Cardiac fibroblast (primary cell): ENCODE data around the gene SNRNP25.

Experiments
- DNase-seq, 2 donors: peaks; one replicate each; pipeline versions ENCODE4 v3.0.0 to v3.0.0-alpha.2; 2010; ENCODE audit warnings: low read depth in 2 of 2
- H3K4me3 ChIP-seq, 2 donors: replicated peaks in 1 of 2; 1 replicate in 1 of 2; 2 replicates in 1 of 2; pipeline ENCODE4 v1.5.1; 2011; ENCODE audit warnings: low read depth in 2 of 2, low read length in 2 of 2, mild to moderate bottlenecking in 2 of 2, moderate library complexity in 1 of 2
- TF ChIP-seq, protein P1 (sequence below): IDR thresholded peaks from one replicate; pipeline ENCODE4 v1.5.1; 2011; ENCODE audit warnings: low read depth, mild to moderate bottlenecking, low read length, inconsistent platforms

The SNRNP25 gene

DNA sequence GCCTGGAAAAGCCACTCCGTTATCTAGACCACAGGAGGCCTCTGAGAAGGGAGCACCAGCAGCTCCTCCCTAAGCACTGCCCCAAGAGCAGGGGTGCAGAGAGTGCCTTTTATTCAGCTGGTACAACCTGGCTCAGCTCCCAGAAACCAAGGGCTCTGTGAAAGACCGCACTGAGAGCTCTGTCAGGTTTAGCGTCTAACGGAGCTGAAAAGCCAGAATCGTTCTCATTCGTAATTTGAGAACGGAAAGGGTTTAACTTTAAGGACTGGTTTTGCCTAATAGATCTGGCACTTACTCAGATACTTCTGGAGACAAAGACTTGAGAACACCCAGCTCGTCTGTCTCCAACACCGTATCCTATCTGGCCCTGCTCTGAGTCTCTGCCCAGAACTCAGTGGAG is 37.9 kb downstream of the SNRNP25 start:
- TF ChIP-seq, protein P1, sequence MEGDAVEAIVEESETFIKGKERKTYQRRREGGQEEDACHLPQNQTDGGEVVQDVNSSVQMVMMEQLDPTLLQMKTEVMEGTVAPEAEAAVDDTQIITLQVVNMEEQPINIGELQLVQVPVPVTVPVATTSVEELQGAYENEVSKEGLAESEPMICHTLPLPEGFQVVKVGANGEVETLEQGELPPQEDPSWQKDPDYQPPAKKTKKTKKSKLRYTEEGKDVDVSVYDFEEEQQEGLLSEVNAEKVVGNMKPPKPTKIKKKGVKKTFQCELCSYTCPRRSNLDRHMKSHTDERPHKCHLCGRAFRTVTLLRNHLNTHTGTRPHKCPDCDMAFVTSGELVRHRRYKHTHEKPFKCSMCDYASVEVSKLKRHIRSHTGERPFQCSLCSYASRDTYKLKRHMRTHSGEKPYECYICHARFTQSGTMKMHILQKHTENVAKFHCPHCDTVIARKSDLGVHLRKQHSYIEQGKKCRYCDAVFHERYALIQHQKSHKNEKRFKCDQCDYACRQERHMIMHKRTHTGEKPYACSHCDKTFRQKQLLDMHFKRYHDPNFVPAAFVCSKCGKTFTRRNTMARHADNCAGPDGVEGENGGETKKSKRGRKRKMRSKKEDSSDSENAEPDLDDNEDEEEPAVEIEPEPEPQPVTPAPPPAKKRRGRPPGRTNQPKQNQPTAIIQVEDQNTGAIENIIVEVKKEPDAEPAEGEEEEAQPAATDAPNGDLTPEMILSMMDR, result no peak
- peak in 1 of 2 donors; percentile 72 for DNase-seq
- H3K4me3 ChIP-seq, result no peak overlapping the region

DNA sequence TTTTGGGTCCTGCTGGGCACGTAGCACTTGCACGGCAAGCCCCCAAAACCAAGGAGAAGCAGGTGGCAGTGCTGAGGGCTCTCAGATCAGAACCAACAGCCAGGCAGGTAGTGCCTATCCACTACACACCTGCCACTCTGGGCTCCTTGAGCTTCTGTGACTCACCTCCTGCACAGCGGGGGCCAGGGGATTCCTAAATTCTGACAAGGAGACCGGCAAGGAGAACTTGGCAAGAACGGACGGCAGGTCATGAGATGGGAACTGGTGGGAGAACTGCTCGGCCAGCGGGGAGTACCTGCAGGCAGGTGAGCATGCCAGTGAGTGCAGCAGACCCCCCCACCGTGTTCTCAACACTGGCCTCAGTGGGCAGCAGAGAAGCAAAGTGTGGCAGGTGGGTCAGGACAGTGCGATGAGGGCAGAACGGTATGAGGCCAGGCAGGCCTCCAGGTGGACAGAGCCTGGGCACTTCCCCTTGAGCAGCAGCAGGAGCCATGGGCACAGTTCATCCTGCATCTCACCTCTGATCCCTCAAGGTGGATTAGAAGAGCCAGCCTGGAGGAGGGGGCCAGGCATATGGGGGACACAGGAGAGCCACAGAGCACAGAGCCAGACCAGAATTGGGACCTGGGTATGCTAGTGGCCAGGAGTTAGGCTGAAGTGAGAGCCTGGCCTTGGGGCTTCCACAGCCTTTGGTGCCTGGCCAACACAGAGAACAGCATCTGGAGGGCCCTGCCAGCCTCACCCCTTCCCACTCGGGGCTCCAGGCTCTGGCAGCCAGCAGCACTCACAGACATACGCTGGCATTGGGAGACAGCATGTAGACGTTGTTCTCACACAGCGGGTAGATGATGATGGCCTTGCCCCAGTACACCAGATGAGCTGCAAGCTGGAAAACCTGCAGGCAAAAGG is 39.1 kb downstream of the SNRNP25 start:
- TF ChIP-seq, protein P1, result no peak
- no peak overlapping the region for H3K4me3 ChIP-seq
- DNase-seq, result no peak

DNA sequence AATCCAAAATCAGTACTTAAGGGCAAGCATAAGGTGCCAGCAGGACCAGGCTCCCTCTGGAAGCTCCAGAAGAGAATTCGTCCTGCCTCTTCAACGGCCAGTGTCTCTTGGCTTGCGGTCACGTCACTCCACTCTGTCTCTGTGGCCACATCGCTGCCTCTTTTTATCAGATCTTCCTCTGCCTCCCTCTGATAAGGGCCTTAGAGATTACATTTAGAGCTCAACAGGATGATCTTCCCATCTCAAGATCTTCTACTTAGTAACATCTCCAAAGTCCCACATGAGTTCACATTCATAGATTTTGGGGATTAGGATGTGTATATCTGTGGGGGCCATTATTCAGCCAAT is 41.3 kb downstream of the SNRNP25 start:
- no peak for DNase-seq
- no peak overlapping the region for H3K4me3 ChIP-seq
- TF ChIP-seq, protein P1, result no peak

DNA sequence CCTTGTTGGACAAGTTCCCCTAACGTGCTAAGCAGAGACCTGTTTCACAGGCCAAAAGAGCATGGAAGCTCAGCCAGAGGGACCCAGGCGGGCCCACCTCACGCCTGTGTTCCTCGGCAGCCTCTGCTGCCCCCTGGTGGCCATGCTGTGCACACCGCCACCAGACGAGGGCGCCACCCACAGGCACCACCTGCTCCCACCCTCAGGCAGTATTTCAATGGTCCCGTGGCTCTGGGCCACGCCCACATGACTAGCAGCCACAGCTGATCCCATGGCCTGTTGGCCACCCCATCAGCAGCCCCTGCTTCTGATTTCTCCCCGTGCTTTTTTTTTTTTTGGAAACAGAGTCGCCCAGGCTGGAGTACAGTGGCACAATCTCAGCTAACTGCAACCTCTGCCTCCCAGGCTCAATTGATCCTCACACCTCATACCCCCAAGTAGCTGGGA is 43.3 kb downstream of the SNRNP25 start:
- DNase-seq, result peak; percentile 89
- TF ChIP-seq, protein P1, result peak; percentile 99
- no peak overlapping the region for H3K4me3 ChIP-seq

DNA sequence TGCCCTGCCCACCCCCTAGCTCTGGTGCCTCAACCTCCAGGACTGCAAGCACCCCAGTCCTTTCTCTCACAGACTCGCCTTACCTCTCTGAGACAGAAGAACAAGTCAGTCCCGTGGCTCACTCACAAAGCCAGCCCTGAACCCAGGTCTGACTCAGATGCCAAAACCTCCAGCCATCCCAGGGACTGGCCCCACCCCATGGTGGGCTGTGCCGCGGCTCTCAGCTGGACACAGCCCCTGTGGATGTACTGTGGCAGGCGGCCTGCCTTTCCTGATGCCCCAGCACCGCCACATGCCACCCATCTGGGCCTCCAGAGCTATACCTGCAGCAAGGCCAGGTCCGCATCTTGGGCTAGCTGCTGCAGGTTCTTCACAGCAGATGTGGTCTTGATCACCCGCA is 44.2 kb downstream of the SNRNP25 start:
- TF ChIP-seq, protein P1, result no peak
- peak in 1 of 2 donors; percentile 26 for DNase-seq
- no peak overlapping the region for H3K4me3 ChIP-seq

DNA sequence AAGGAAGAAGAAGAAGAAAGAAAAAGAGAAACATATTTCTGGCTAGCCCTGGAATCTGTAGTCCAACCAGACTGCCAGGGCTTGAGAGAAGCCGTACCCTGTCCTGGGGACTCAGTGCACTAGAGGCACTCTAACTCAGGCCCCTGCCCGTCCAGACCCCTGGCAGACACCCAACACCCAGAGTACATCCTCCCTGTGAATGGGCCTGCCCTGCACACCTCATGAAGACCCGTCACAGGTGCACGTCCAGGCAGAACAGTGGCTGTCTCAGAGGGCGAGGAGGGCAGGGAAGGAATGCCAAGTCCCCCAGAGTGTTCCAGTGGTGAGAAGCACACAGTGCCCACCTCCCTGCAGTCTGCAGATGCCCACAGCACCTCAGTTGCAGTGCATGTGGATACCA is 47.4 kb downstream of the SNRNP25 start:
- no peak for DNase-seq
- no peak overlapping the region for H3K4me3 ChIP-seq
- TF ChIP-seq, protein P1, result no peak

DNA sequence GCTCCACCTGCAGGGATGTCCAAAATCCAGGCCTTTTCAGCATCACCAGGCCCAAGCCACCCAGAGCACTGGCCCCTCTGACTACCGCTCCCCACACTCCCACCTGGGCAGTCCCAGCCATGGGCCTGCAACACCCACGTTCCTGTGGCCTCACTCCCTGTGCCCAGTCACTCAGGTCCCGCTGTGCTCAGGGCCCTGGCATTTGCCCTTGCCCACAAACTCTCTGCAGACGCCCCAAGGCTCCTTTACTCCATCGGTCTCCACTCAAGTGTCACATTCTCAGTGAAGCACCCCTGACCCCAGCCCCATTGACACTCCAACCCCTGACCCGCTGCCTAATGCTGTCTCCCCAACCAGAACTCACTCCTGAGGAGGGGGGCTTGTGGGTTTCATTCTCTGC is 48.0 kb downstream of the SNRNP25 start:
- TF ChIP-seq, protein P1, result no peak
- H3K4me3 ChIP-seq, result no peak overlapping the region
- no peak for DNase-seq
